ENCODE measurements around the gene IRF1. TPM values are rescaled to one million over a fixed set of nuclear protein-coding genes. Genes with fewer than 3 reads are reported as not detected.

Gene IRF1
- polyA plus RNA-seq, 1 experiment, result 25.5 TPM

DNA sequence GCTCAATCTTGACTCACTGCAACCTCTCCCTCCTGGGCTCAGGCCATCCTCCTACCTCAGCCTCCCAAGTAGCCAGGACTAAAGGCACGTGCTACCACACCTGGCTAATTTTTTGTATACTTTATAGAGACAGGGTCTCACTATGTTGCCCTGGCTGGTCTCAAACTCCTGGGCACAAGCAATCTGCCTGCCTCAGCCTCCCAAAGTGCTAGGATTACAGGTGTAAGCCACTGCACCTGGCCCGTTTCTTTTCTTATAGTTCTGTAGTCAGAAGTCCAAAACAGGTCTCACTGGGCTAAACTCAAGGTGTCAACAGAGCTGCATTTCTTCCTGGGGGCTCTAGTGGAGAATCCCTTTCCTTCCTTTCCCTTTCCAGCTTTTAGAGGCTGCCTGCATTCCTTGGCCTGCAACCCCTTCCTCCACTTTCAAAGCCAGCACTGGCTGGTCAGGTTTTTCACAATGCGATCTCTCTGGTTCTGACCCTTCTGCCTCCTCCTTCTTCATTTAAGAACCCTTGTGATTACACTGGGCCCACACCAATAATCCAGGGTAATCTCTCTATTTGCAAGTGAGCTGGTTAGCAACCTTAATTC is 16.3 kb downstream of the IRF1 start:
- ChIA-PET POLR2A (no interaction called here), CTCF (interaction anchor here (1.4 kb wide), 1 partner anchor 42 kb away, joined by 3 read pairs; no protein-coding TSS in a partner anchor)
- Histone ChIP-seq H3K36me3 (ENCODE audit: control insufficient read depth, insufficient read depth, low read length) (no peaks in the 10 kb centered on the region; the same call in 1 of the 2 replicates), H3K27me3 (ENCODE audit: control insufficient read depth, insufficient read depth, low read length) (no peaks in the 10 kb centered on the region), H3K4me3 (ENCODE audit: low read depth, low read length) (no peak overlapping the region)
- no peak for DNase-seq (ENCODE audit: low read depth)
- TF ChIP-seq, protein P1, sequence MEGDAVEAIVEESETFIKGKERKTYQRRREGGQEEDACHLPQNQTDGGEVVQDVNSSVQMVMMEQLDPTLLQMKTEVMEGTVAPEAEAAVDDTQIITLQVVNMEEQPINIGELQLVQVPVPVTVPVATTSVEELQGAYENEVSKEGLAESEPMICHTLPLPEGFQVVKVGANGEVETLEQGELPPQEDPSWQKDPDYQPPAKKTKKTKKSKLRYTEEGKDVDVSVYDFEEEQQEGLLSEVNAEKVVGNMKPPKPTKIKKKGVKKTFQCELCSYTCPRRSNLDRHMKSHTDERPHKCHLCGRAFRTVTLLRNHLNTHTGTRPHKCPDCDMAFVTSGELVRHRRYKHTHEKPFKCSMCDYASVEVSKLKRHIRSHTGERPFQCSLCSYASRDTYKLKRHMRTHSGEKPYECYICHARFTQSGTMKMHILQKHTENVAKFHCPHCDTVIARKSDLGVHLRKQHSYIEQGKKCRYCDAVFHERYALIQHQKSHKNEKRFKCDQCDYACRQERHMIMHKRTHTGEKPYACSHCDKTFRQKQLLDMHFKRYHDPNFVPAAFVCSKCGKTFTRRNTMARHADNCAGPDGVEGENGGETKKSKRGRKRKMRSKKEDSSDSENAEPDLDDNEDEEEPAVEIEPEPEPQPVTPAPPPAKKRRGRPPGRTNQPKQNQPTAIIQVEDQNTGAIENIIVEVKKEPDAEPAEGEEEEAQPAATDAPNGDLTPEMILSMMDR (IDR thresholded peaks at IDR 0.05; ENCODE audit: insufficient read depth, low read depth, low read length), result no peak

DNA sequence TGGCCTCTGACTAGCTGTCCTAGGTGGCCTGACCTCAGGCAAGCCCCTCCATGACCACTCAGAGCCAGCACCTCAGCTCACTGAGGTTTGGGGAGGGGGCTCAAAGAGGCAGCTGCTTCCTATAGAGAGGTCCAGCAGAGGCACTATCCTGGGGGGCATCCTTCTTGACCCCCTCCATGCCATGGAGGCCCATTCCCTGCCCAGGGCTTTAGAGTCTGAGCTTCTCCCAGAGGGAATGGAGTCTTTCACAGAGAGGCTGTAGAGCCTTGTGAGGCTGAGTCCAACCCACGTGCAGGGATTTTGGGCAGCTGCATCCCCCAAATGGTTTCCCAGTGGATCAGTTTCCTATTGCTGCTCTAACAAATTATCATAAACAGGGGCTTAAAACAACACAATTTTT is 16.9 kb downstream of the IRF1 start:
- ChIA-PET POLR2A (no interaction called here), CTCF (no interaction called here)
- no peaks in the 10 kb centered on the region for H3K27me3 ChIP-seq (ENCODE audit: control insufficient read depth, insufficient read depth, low read length)
- no peaks in the 10 kb centered on the region; the same call in 1 of the 2 replicates for H3K36me3 ChIP-seq (ENCODE audit: control insufficient read depth, insufficient read depth, low read length)
- DNase-seq (ENCODE audit: low read depth), result no peak
- no peak overlapping the region for H3K4me3 ChIP-seq (ENCODE audit: low read depth, low read length)
- TF ChIP-seq, protein P1 (IDR thresholded peaks at IDR 0.05; ENCODE audit: insufficient read depth, low read depth, low read length), result no peak

DNA sequence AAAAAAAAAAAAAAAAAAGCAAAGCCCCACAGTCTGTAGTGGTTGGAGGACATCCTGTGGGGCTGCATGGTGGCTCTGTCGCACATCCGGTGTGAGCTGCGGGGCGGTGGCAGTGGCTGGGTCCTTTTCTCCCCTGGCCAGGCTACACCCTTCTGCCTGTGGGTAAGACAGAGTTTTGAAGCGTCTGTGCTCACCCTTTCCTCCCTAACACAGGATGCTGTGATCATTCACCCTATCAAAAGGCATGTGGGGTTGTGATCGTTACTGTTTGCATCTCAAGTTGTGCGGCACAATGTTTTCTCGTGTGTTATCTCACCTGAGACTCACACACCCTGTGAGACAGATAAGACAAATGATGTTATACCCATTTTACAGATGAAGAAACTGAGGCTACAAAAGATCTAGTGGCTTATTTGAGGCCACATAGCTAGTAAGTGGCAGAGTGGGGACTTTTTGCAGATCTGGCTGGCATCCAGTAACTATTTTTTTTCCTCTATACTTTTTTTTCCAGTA is 17.5 kb downstream of the IRF1 start:
- no peaks in the 10 kb centered on the region for H3K27me3 ChIP-seq (ENCODE audit: control insufficient read depth, insufficient read depth, low read length)
- no peak overlapping the region for H3K4me3 ChIP-seq (ENCODE audit: low read depth, low read length)
- H3K36me3 ChIP-seq (ENCODE audit: control insufficient read depth, insufficient read depth, low read length), result no peaks in the 10 kb centered on the region; the same call in 1 of the 2 replicates
- no peak for DNase-seq (ENCODE audit: low read depth)
- ChIA-PET POLR2A (no interaction called here), CTCF (interaction anchor here (0.8 kb wide), 1 partner anchor 28 kb away, joined by 3 read pairs; no protein-coding TSS in a partner anchor)
- TF ChIP-seq, protein P1 (IDR thresholded peaks at IDR 0.05; ENCODE audit: insufficient read depth, low read depth, low read length), result no peak

DNA sequence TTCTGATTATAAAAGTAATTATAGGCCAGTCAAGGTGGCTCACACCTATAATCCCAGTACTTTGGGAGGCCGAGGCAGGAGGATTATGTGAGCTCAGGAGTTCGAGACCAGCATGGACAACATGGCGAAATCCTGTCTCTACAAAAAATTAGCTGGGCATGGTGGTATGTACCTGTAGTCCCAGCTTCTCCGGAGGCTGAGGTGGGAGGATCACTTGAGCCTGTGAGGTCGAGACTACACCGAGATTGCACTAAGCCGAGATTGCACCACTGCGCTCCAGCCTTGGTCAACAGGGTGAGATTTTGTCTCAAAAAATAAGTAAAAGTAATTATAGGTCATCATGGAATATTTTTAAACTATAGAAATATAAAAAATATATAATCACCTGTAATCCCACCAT is 18.1 kb downstream of the IRF1 start:
- ChIA-PET POLR2A (no interaction called here), CTCF (interaction anchor here (0.8 to 3.8 kb wide), 4 partner anchors 15 to 46 kb away, joined by 3 to 14 read pairs (median 4); partner anchors contain the start of gene IRF1)

DNA sequence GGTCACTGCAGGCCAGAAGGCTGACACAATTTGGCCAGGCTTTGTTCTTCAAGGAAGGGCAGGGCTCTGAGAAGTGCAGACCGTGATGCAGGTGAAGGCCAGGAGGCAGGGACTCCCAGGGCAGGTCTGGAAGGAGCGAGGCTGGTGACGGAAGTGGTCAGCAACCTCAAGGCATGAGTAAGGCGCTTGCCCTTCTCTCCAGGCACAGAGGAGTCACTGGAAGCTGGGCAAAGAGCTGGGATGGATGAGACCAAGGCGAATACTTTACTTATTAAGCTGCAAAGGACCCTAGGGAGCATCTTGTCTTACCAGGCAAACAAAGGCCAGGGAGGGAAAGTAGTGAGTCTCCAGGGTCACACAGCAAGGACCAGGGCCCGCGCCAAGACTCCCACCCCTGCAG is 18.6 kb downstream of the IRF1 start:
- POLR2A ChIA-PET, result no interaction called here
- CTCF ChIA-PET, result interaction anchor here (0.8 to 3.8 kb wide), 5 partner anchors 14 to 46 kb away, joined by 3 to 14 read pairs (median 4); partner anchors contain the start of gene IRF1
- no peaks in the 10 kb centered on the region for H3K36me3 ChIP-seq (ENCODE audit: control insufficient read depth, insufficient read depth, low read length)
- no peak overlapping the region for H3K4me3 ChIP-seq (ENCODE audit: low read depth, low read length)
- no peaks in the 10 kb centered on the region for H3K27me3 ChIP-seq (ENCODE audit: control insufficient read depth, insufficient read depth, low read length)
- no peak for DNase-seq (ENCODE audit: low read depth)
- TF ChIP-seq, protein P1 (IDR thresholded peaks at IDR 0.05; ENCODE audit: insufficient read depth, low read depth, low read length), result no peak

More for the DNA sequence above, 18.1 kb downstream of the IRF1 start:
- TF ChIP-seq, protein P1 (IDR thresholded peaks at IDR 0.05; ENCODE audit: insufficient read depth, low read depth, low read length), result no peak
- no peak for DNase-seq (ENCODE audit: low read depth)
- Histone ChIP-seq H3K27me3 (ENCODE audit: control insufficient read depth, insufficient read depth, low read length) (no peaks in the 10 kb centered on the region), H3K4me3 (ENCODE audit: low read depth, low read length) (no peak overlapping the region), H3K36me3 (ENCODE audit: control insufficient read depth, insufficient read depth, low read length) (no peaks in the 10 kb centered on the region)

Measured in BJ (cell line).